Measurements from ENCODE around the gene CNTRL.

- no peak for TF ChIP-seq CTCF (IDR thresholded peaks at IDR 0.05; ENCODE audit: low read depth, low read length, poor library complexity, severe bottlenecking)
- TF ChIP-seq EZH2phosphoT487 (IDR thresholded peaks at IDR 0.05; ENCODE audit: borderline replicate concordance, low read length), result no peak
Observed at GRCh38 chr9:121120386-121120785, 45.6 kb downstream of the CNTRL start.
